Psoas muscle (tissue), 8 donors: Measurements from ENCODE around the gene WIPF2. TPM values are rescaled to one million over a fixed set of nuclear protein-coding genes. Genes with fewer than 3 reads are reported as not detected.

ENCODE experiments used
- ATAC-seq, 4 donors: fragments of 200-7000 bp; cut with Tn5 transposase; one replicate each; pipeline ENCODE4 v1.9.1; 2020; ENCODE audit warnings: moderate library complexity in 3 of 4, mild to moderate bottlenecking in 2 of 4
- DNase-seq, 2 donors: peaks; one replicate each; pipeline ENCODE4 v3.0.0-alpha.2; 2020
- H3K27ac ChIP-seq: fragments of 200-600 bp; one replicate; pipeline ENCODE4 v1.8.0; 2022
- H3K27me3 ChIP-seq, 3 donors: fragments of 200-600 bp in 1 of 3; one replicate each; pipeline versions ENCODE4 v1.6.1 to v1.8.0; 2013 to 2022; ENCODE audit warnings: low read length in 2 of 3, mild to moderate bottlenecking in 2 of 3, moderate library complexity in 1 of 3; ENCODE audit not compliant: insufficient read depth in 3 of 3
- H3K36me3 ChIP-seq, 2 donors: fragments of 200-600 bp in 1 of 2; one replicate each; pipeline versions ENCODE4 v1.6.1 to v1.8.0; 2013 to 2022; ENCODE audit warnings: low read depth in 1 of 2, mild to moderate bottlenecking in 1 of 2, moderate library complexity in 1 of 2; ENCODE audit not compliant: insufficient read depth in 1 of 2
- H3K4me1 ChIP-seq: fragments of 200-600 bp; one replicate; pipeline ENCODE4 v1.8.0; 2022
- H3K4me3 ChIP-seq: fragments of 200-600 bp; one replicate; pipeline ENCODE4 v1.8.0; 2022; ENCODE audit warnings: mild to moderate bottlenecking
- H3K9me3 ChIP-seq: fragments of 200-600 bp; one replicate; pipeline ENCODE4 v1.8.0; 2022
- CTCF ChIP-seq: fragments of 200-600 bp; IDR thresholded peaks from one replicate; pipeline ENCODE4 v1.8.0; 2022; ENCODE audit warnings: antibody characterized with exemption
- WGBS, 3 donors: extraction: QIAGEN DNeasy Blood & Tissue Kit; methylation state at CpG; one replicate each; pipeline versions ENCODE4 v1.1.6 to v1.1.7; 2013; 5-methylcytosine and 5-hydroxymethylcytosine counted together
- intact Hi-C, 2 donors: fragments of 100-400 bp; cut with DNase I; formaldehyde crosslinking; loops; one replicate each; pipeline versions ENCODE4 v1.11.0 to v1.14.2; 2022
- polyA plus RNA-seq, 3 donors: library from polyadenylated mRNA; stranded (reverse); fragments of 200-250 nt; gene quantifications; one replicate each; pipeline ENCODE4 v1.2.3, GENCODE V29; 2013
- total RNA-seq, 4 donors: library from RNA; stranded (reverse); fragmentation: NEBNext Ultra II Directional in 2 of 4; extraction: Animal tissue kit (Norgen Biotek cat#: 25700) in 2 of 4; gene quantifications; one replicate each; pipeline versions ENCODE4 v1.2.1 to v1.2.4, GENCODE V29; 2021 to 2023
- donor health status: healthy with polysubstance abuse.
- donor health status: DM: no; HTN: no; CAD: no; lungs with moderate emphysema.
- donor health status: Bipolar disorder and iron deficiency.
- donor health status: healthy.
- donor health status: DM: yes; HTN: yes; CAD: no.
- donor health status: DM: no; HTN: no; CAD: no.
- donor health status: DM: no; HTN: no; CAD: no.
- donor health status: DM: yes; HTN: yes; CAD: no.

The WIPF2 gene
- total and polyA plus RNA-seq, 7 donors = 4.0 to 10.5 (median 8.1) TPM

GRCh38 chr17:40190197-40191021, 28.7 kb upstream of the WIPF2 start:
- no peaks in the 10 kb centered on the region for H3K27me3 ChIP-seq
- DNase-seq (no peak), ATAC-seq (peak in 2 of 4 donors; percentile 11 to 21)
- intact Hi-C loops = loop anchor here in 1 of 2 donors (10.0 kb wide), 1 partner anchor 164 kb away; no protein-coding TSS in a partner anchor
- peaks cover 4% of the 10 kb centered on the region for H3K4me1 ChIP-seq
- H3K36me3 ChIP-seq = peaks cover 0 to 22% of the 10 kb centered on the region in 2 donors
- TF ChIP-seq CTCF = peak; percentile 5
- 68 to 81% (median 70%) methylated on average over 14 to 15 of the region's 15 CpGs for WGBS, 3 donors
- no peaks in the 10 kb centered on the region for H3K9me3 ChIP-seq
- H3K4me3 ChIP-seq = peak overlapping the region; percentile 64
- H3K27ac ChIP-seq = no peak overlapping the region

DNA sequence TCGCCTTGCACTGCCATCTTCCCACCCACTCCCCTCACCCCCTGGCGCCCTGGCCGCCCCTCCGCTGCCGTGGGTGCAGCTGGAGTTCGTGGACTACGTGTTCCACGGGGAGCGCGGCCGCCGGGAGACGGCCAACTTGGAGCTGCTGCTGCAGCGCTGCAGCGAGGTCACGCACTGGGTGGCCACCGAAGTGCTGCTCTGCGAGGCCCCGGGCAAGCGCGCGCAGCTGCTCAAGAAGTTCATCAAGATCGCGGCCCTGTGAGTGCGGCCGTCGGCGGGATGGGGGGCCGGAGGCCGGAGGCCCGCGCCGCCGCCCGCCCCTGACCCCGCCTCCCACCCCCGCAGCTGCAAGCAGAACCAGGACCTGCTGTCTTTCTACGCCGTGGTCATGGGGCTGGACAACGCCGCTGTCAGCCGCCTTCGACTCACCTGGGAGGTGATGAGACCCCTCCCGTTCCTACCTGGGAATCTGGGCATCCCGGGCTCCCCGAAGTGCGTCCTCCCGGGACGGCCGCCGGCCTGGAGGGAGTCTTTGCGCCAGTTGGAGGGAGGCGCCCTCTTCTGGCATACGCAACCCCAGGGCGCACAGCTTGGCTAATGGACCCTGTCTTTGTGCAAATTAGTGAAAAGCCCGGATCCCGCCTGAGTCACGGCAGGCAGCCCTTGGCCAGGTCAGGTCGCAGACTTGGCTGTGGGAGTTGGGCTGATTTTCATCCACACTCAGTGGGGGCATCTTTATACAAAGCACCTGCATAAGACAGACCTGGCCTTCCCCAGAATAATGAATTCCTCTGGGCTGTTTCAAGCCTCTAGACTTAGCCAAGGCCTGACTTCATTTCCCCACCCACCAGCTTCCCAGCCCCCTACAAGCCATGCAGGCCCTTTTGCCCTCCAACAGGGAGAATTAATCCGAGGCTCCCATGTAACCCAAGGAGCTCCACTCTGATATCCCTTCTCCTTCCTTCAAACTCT, 27.6 kb upstream of the WIPF2 start:
- H3K36me3 ChIP-seq = peaks cover 0 to 22% of the 10 kb centered on the region in 2 donors
- peak; percentile 48 for TF ChIP-seq CTCF
- intact Hi-C loops = loop anchor here in 1 of 2 donors (10.0 kb wide), 1 partner anchor 163 kb away; no protein-coding TSS in a partner anchor
- peak overlapping the region; percentile 64 for H3K4me3 ChIP-seq
- ATAC-seq = peak; percentile 64 to 86 (median 74)
- H3K4me1 ChIP-seq = peaks cover 4% of the 10 kb centered on the region
- H3K27me3 ChIP-seq = no peaks in the 10 kb centered on the region
- DNase-seq = peak; percentile 75 to 83
- H3K9me3 ChIP-seq = no peaks in the 10 kb centered on the region
- WGBS, 3 donors = 5 to 16% (median 6%) methylated on average over 49 to 60 of the region's 60 CpGs
- H3K27ac ChIP-seq = no peak overlapping the region

DNA sequence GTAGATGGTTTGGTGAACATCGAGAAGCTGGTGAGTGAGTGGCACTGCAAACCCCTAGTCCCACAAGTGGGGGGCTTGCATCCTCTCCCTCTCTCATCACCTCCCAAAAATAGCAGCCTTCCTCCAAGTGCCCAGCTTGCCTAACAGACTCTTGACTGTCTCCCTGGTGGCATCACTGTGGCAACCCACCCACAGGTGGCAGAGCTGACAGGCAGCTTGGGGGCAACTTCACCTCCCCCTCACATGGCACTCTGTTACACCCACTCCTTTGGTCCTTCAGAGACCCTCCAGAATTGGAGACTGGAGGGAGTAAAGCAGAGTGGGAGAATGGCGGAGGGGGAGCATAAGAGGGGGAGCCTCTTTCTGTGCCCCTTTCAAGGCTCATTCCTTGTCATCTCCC, 26.1 kb upstream of the WIPF2 start:
- TF ChIP-seq CTCF = no peak
- H3K27ac ChIP-seq = no peak overlapping the region
- ATAC-seq = no peak
- H3K4me3 ChIP-seq = no peak overlapping the region
- no peak for DNase-seq
- intact Hi-C loops = loop anchor here in 1 of 2 donors (10.0 kb wide), 1 partner anchor 162 kb away; no protein-coding TSS in a partner anchor
- no peaks in the 10 kb centered on the region for H3K9me3 ChIP-seq
- H3K27me3 ChIP-seq = no peaks in the 10 kb centered on the region
- WGBS, 3 donors = 95 to 100% (median 96%) methylated on average over 2 of the region's 2 CpGs
- peaks cover 4% of the 10 kb centered on the region for H3K4me1 ChIP-seq
- peaks cover 0 to 22% of the 10 kb centered on the region in 2 donors for H3K36me3 ChIP-seq

- 48 to 53% (median 50%) methylated on average over 2 of the region's 2 CpGs for WGBS, 3 donors
- ATAC-seq = no peak
- TF ChIP-seq CTCF = no peak
- peaks cover 0 to 17% of the 10 kb centered on the region in 2 donors for H3K36me3 ChIP-seq
- H3K4me1 ChIP-seq = peaks cover 4% of the 10 kb centered on the region
- intact Hi-C loops = loop anchor here in 1 of 2 donors (10.0 kb wide), 1 partner anchor 160 kb away; no protein-coding TSS in a partner anchor
- no peaks in the 10 kb centered on the region for H3K27me3 ChIP-seq
- H3K27ac ChIP-seq = no peak overlapping the region
- DNase-seq = no peak
- no peak overlapping the region for H3K4me3 ChIP-seq
- H3K9me3 ChIP-seq = no peaks in the 10 kb centered on the region
Observed at GRCh38 chr17:40194821-40195220, 24.3 kb upstream of the WIPF2 start.
